Suppressor macrophage treated with lipopolysaccharide for 4 hours (primary cell): ENCODE results near the gene GAB2.
"Not testable (repeated sequence)": the region's sequence is repeated elsewhere in the genome, so short reads cannot be mapped to it uniquely, and the experiment has no call there.

Experiments
- DNase-seq: peaks from one replicate; pipeline ENCODE4 v3.0.0-alpha.2; 2020

Gene GAB2

GRCh38 chr11:78364128-78364751, 53.4 kb downstream of the GAB2 start:
- no peak for DNase-seq

GRCh38 chr11:78363024-78363619, 54.5 kb downstream of the GAB2 start:
- peak; percentile 67 for DNase-seq

GRCh38 chr11:78361228-78361627, 56.4 kb downstream of the GAB2 start:
- no peak for DNase-seq

- no peak for DNase-seq
These were observed 57.7 kb downstream of the GAB2 start for GRCh38 chr11:78359921-78360320.

GRCh38 chr11:78357924-78358323, 59.7 kb downstream of the GAB2 start:
- not testable (repeated sequence) for DNase-seq

GRCh38 chr11:78357425-78357824, 60.2 kb downstream of the GAB2 start:
- not testable (repeated sequence) for DNase-seq

- DNase-seq = not testable (repeated sequence)
These were observed 61.9 kb downstream of the GAB2 start for GRCh38 chr11:78355742-78356141.

- DNase-seq = no peak
These were observed 62.3 kb downstream of the GAB2 start for GRCh38 chr11:78355309-78355705.

- DNase-seq = peak; percentile 55
These were observed 63.0 kb downstream of the GAB2 start for GRCh38 chr11:78354408-78355308.

GRCh38 chr11:78351979-78352841, 65.4 kb downstream of the GAB2 start:
- DNase-seq = peak; percentile 72

GRCh38 chr11:78351193-78351592, 66.4 kb downstream of the GAB2 start:
- DNase-seq = peak; percentile 35

GRCh38 chr11:78350646-78351165, 66.9 kb downstream of the GAB2 start:
- peak; percentile 88 for DNase-seq

- DNase-seq = peak; percentile 73
These were observed 67.5 kb downstream of the GAB2 start for GRCh38 chr11:78350091-78350645.

GRCh38 chr11:78349624-78350023, 68.0 kb downstream of the GAB2 start:
- DNase-seq = no peak

GRCh38 chr11:78349114-78349513, 68.5 kb downstream of the GAB2 start:
- DNase-seq = peak; percentile 64

GRCh38 chr11:78347956-78348355, 69.7 kb downstream of the GAB2 start:
- DNase-seq = no peak

GRCh38 chr11:78346799-78347198, 70.8 kb downstream of the GAB2 start:
- DNase-seq = no peak

GRCh38 chr11:78345450-78345849, 72.2 kb downstream of the GAB2 start:
- DNase-seq = no peak

GRCh38 chr11:78344676-78345075, 72.9 kb downstream of the GAB2 start:
- DNase-seq = no peak

- DNase-seq = peak; percentile 35
These were observed 73.5 kb downstream of the GAB2 start for GRCh38 chr11:78344094-78344493.

GRCh38 chr11:78343303-78343702, 74.3 kb downstream of the GAB2 start:
- DNase-seq = no peak

- no peak for DNase-seq
These were observed 75.8 kb downstream of the GAB2 start for GRCh38 chr11:78341841-78342240.
